Glutamatergic neuron (in vitro differentiated cells): ENCODE results near the gene KRTAP10-9. TPM values are rescaled to one million over a fixed set of nuclear protein-coding genes. Genes with fewer than 3 reads are reported as not detected.

Experiments used
- DNase-seq: peaks from one replicate; pipeline ENCODE4 v3.0.0; 2022
- H3K27ac Mint-ChIP-seq: one replicate; pipeline ENCODE4 v1.8.0; 2020; ENCODE audit warnings: mild to moderate bottlenecking, mixed read lengths, inconsistent platforms; ENCODE audit not compliant: unreplicated experiment
- H3K27me3 Mint-ChIP-seq: one replicate; pipeline ENCODE4 v1.8.0; 2020; ENCODE audit warnings: mild to moderate bottlenecking, moderate library complexity, mixed read lengths, inconsistent platforms; ENCODE audit not compliant: unreplicated experiment
- H3K36me3 Mint-ChIP-seq: one replicate; pipeline ENCODE4 v1.8.0; 2020; ENCODE audit warnings: mild to moderate bottlenecking, mixed read lengths, inconsistent platforms; ENCODE audit not compliant: unreplicated experiment
- H3K4me1 Mint-ChIP-seq: one replicate; pipeline ENCODE4 v1.8.0; 2020; ENCODE audit warnings: mild to moderate bottlenecking, low read depth, mixed read lengths, inconsistent platforms; ENCODE audit not compliant: unreplicated experiment
- H3K4me3 Mint-ChIP-seq: one replicate; pipeline ENCODE4 v1.8.0; 2020; ENCODE audit warnings: mild to moderate bottlenecking, mixed read lengths, inconsistent platforms; ENCODE audit not compliant: unreplicated experiment
- H3K9me3 Mint-ChIP-seq: one replicate; pipeline ENCODE4 v1.8.0; 2020; ENCODE audit warnings: mild to moderate bottlenecking, moderate library complexity, mixed read lengths, inconsistent platforms; ENCODE audit not compliant: unreplicated experiment
- total RNA-seq: library from RNA; stranded (reverse); fragmentation: NEBNext Ultra II Directional; extraction: Animal tissue kit (Norgen Biotek cat#: 25700); gene quantifications from one replicate; pipeline ENCODE4 v1.2.1, GENCODE V29; 2021; ENCODE audit not compliant: unreplicated experiment
- TF ChIP-seq, protein P1 (sequence below): fragments of 200-600 bp; sonication (generic); IDR thresholded peaks from one replicate; pipeline ENCODE4 v1.5.0; 2021; ENCODE audit not compliant: partially characterized antibody, unreplicated experiment

Gene KRTAP10-9
- total RNA-seq, 1 donor from 2014 or later = not detected

GRCh38 chr21:44581158-44581557, 45.7 kb upstream of the KRTAP10-9 start:
- no peak overlapping the region for H3K4me3 Mint-ChIP-seq
- TF ChIP-seq, protein P1, sequence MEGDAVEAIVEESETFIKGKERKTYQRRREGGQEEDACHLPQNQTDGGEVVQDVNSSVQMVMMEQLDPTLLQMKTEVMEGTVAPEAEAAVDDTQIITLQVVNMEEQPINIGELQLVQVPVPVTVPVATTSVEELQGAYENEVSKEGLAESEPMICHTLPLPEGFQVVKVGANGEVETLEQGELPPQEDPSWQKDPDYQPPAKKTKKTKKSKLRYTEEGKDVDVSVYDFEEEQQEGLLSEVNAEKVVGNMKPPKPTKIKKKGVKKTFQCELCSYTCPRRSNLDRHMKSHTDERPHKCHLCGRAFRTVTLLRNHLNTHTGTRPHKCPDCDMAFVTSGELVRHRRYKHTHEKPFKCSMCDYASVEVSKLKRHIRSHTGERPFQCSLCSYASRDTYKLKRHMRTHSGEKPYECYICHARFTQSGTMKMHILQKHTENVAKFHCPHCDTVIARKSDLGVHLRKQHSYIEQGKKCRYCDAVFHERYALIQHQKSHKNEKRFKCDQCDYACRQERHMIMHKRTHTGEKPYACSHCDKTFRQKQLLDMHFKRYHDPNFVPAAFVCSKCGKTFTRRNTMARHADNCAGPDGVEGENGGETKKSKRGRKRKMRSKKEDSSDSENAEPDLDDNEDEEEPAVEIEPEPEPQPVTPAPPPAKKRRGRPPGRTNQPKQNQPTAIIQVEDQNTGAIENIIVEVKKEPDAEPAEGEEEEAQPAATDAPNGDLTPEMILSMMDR = no peak

DNA sequence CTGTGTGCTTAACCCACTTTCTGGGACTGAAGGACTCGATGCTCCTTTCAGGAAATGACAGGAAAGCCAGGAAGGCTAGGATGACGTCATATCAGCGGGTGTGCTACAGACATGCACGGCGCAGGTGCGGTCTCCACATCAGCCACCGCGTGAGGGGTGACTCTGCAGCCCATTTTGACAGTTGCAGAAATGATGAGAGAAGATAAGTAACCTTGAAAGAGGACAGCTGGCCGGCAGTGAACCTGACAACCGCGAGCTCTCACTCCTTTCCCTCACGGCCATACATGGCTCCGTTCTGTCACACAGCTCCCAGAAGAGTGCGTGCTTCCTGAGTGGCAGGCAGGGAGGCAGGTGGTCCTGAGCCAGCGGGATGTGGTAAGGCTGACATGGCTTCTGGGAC, 44.8 kb upstream of the KRTAP10-9 start:
- H3K27ac Mint-ChIP-seq = no peak overlapping the region
- H3K9me3 Mint-ChIP-seq = peaks cover 13% of the 10 kb centered on the region
- H3K27me3 Mint-ChIP-seq = no peaks in the 10 kb centered on the region
- TF ChIP-seq, protein P1 = no peak
- DNase-seq = no peak
- no peak overlapping the region for H3K4me3 Mint-ChIP-seq
- no peaks in the 10 kb centered on the region for H3K4me1 Mint-ChIP-seq
- peaks cover 28% of the 10 kb centered on the region for H3K36me3 Mint-ChIP-seq

More at GRCh38 chr21:44581158-44581557, 45.7 kb upstream of the KRTAP10-9 start:
- no peaks in the 10 kb centered on the region for H3K27me3 Mint-ChIP-seq
- peaks cover 13% of the 10 kb centered on the region for H3K9me3 Mint-ChIP-seq
- no peak overlapping the region for H3K27ac Mint-ChIP-seq
- no peaks in the 10 kb centered on the region for H3K4me1 Mint-ChIP-seq
- peaks cover 33% of the 10 kb centered on the region for H3K36me3 Mint-ChIP-seq
- no peak for DNase-seq

DNA sequence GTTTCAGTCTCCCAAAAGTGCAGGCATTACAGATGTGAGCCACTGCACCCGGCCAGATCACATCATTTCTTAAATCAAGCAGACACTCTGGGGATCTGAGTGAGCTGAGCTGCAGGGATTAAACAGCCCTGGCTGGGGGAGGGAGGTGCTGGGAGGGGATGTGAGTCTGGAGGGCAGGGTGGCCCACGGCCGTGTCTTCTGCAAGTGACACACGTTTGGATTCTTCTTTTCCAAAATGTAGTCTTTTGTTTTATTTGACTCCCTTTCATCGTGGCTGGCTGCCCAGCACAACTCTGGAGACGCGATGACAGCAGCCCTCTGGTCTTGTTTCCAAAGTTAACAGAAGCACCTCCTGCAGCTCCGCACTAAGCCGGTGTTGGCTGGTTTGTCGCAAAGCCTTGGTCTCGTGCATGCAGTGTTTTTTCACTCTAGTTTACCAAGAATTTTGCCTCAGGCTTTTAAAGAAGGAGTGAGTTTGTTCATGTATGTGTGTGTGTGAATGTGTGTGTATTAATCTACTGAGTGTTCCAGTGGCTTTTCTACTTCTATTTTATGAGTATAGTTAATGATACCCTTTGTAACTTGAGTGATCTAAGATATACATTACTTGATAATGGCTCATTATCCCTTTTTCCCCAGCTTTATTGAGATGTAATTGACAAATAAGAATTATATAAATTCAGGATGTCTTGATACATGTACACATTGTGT, 43.6 kb upstream of the KRTAP10-9 start:
- H3K4me1 Mint-ChIP-seq = no peaks in the 10 kb centered on the region
- DNase-seq = no peak

GRCh38 chr21:44583800-44584147, 43.1 kb upstream of the KRTAP10-9 start:
- H3K4me3 Mint-ChIP-seq = no peak overlapping the region
- H3K27me3 Mint-ChIP-seq = no peaks in the 10 kb centered on the region
- no peaks in the 10 kb centered on the region for H3K4me1 Mint-ChIP-seq
- TF ChIP-seq, protein P1 = no peak
- DNase-seq = no peak
- peaks cover 17% of the 10 kb centered on the region for H3K36me3 Mint-ChIP-seq
- H3K9me3 Mint-ChIP-seq = peaks cover 5% of the 10 kb centered on the region
- no peak overlapping the region for H3K27ac Mint-ChIP-seq

More for the DNA sequence above, 43.6 kb upstream of the KRTAP10-9 start:
- Mint-ChIP-seq H3K36me3 (peaks cover 18% of the 10 kb centered on the region), H3K27ac (no peak overlapping the region), H3K9me3 (peaks cover 6% of the 10 kb centered on the region), H3K4me3 (no peak overlapping the region), H3K27me3 (no peaks in the 10 kb centered on the region)
- TF ChIP-seq, protein P1 = no peak

GRCh38 chr21:44585892-44586291, 41.0 kb upstream of the KRTAP10-9 start:
- H3K27me3 Mint-ChIP-seq = peaks cover 1% of the 10 kb centered on the region
- peaks cover 12% of the 10 kb centered on the region for H3K36me3 Mint-ChIP-seq

More at GRCh38 chr21:44585892-44586291, 41.0 kb upstream of the KRTAP10-9 start:
- Mint-ChIP-seq H3K27ac (no peak overlapping the region), H3K9me3 (peaks cover 3% of the 10 kb centered on the region), H3K4me3 (no peak overlapping the region), H3K4me1 (peaks cover 1% of the 10 kb centered on the region)
- TF ChIP-seq, protein P1 = no peak
- DNase-seq = no peak
